Effector memory CD8-positive, alpha-beta T cell (primary cell): ENCODE data around the gene PSMB5.

Experiments
- ATAC-seq: fragments of 150-1000 bp; cut with Tn5 transposase; replicated peaks from 2 replicates; pipeline ENCODE4 v1.10.0; 2021; ENCODE audit warnings: mild to moderate bottlenecking, moderate library complexity
- DNase-seq, 3 experiments: peaks; one replicate each; pipeline ENCODE4 v3.0.0; 2021
- H3K27ac Mint-ChIP-seq, 2 donors: one replicate each; pipeline ENCODE4 v1.8.0; 2022; ENCODE audit warnings: mild to moderate bottlenecking in 2 of 2, mixed read lengths in 2 of 2, moderate library complexity in 2 of 2
- H3K27me3 Mint-ChIP-seq, 2 donors: one replicate each; pipeline ENCODE4 v1.8.0; 2022; ENCODE audit warnings: mixed read lengths in 2 of 2
- H3K36me3 Mint-ChIP-seq: one replicate; pipeline ENCODE4 v1.8.0; 2022; ENCODE audit warnings: mild to moderate bottlenecking, moderate library complexity, mixed read lengths; ENCODE audit not compliant: insufficient read depth
- H3K4me1 Mint-ChIP-seq, 2 donors: one replicate each; pipeline ENCODE4 v1.8.0; 2022; ENCODE audit warnings: low read depth in 2 of 2, mixed read lengths in 2 of 2
- H3K4me3 Mint-ChIP-seq, 2 donors: one replicate each; pipeline ENCODE4 v1.8.0; 2022; ENCODE audit warnings: mild to moderate bottlenecking in 2 of 2, mixed read lengths in 2 of 2, moderate library complexity in 2 of 2
- H3K9me3 Mint-ChIP-seq, 2 donors: one replicate each; pipeline ENCODE4 v1.8.0; 2022; ENCODE audit warnings: mixed read lengths in 2 of 2

Gene PSMB5

GRCh38 chr14:22994762-22995275 is 39.9 kb downstream of the PSMB5 start:
- Mint-ChIP-seq H3K4me1 (no peaks in the 10 kb centered on the region), H3K36me3 (peaks cover 3% of the 10 kb centered on the region), H3K27me3 (no peaks in the 10 kb centered on the region), H3K4me3 (no peak overlapping the region), H3K27ac (no peak overlapping the region), H3K9me3 (no peaks in the 10 kb centered on the region)
- ATAC-seq (peak; percentile 56), DNase-seq (peak in 1 of 3 experiments; percentile 22)

GRCh38 chr14:22993517-22993916 is 41.2 kb downstream of the PSMB5 start:
- no peak for DNase-seq
- Mint-ChIP-seq H3K27me3 (no peaks in the 10 kb centered on the region), H3K4me3 (no peak overlapping the region), H3K4me1 (no peaks in the 10 kb centered on the region), H3K27ac (no peak overlapping the region), H3K9me3 (no peaks in the 10 kb centered on the region), H3K36me3 (peaks cover 3% of the 10 kb centered on the region)
- ATAC-seq, result no peak

- Mint-ChIP-seq H3K27ac (no peak overlapping the region), H3K9me3 (no peaks in the 10 kb centered on the region), H3K36me3 (peaks cover 6% of the 10 kb centered on the region), H3K27me3 (no peaks in the 10 kb centered on the region), H3K4me3 (no peak overlapping the region), H3K4me1 (no peaks in the 10 kb centered on the region)
- DNase-seq (no peak), ATAC-seq (no peak)
Observed at GRCh38 chr14:22991852-22992251, 42.8 kb downstream of the PSMB5 start.

GRCh38 chr14:22987291-22987690 is 47.4 kb downstream of the PSMB5 start:
- no peaks in the 10 kb centered on the region for H3K4me1 Mint-ChIP-seq
- H3K4me3 Mint-ChIP-seq, result no peak overlapping the region
- no peaks in the 10 kb centered on the region for H3K9me3 Mint-ChIP-seq
- no peaks in the 10 kb centered on the region for H3K27me3 Mint-ChIP-seq
- ATAC-seq (no peak), DNase-seq (no peak)
- peaks cover 8% of the 10 kb centered on the region for H3K36me3 Mint-ChIP-seq
- H3K27ac Mint-ChIP-seq, result no peak overlapping the region

GRCh38 chr14:22986508-22987054 is 48.1 kb downstream of the PSMB5 start:
- Mint-ChIP-seq H3K4me1 (no peaks in the 10 kb centered on the region), H3K9me3 (no peaks in the 10 kb centered on the region), H3K27me3 (no peaks in the 10 kb centered on the region), H3K36me3 (peaks cover 8% of the 10 kb centered on the region), H3K27ac (no peak overlapping the region), H3K4me3 (no peak overlapping the region)
- ATAC-seq (peak; percentile 72), DNase-seq (peak; percentile 84 to 88 (median 87))

GRCh38 chr14:22985894-22986507 is 48.7 kb downstream of the PSMB5 start:
- DNase-seq (no peak), ATAC-seq (no peak)
- Mint-ChIP-seq H3K36me3 (peaks cover 8% of the 10 kb centered on the region), H3K27ac (no peak overlapping the region), H3K27me3 (no peaks in the 10 kb centered on the region), H3K4me1 (no peaks in the 10 kb centered on the region), H3K4me3 (no peak overlapping the region), H3K9me3 (no peaks in the 10 kb centered on the region)

- H3K4me1 Mint-ChIP-seq, result peaks cover under 1% of the 10 kb centered on the region in 2 donors
- no peak overlapping the region for H3K27ac Mint-ChIP-seq
- peaks cover 5% of the 10 kb centered on the region for H3K36me3 Mint-ChIP-seq
- ATAC-seq (no peak), DNase-seq (no peak)
- H3K27me3 Mint-ChIP-seq, result peaks cover 0 to under 1% of the 10 kb centered on the region in 2 donors
- no peak overlapping the region for H3K4me3 Mint-ChIP-seq
- no peaks in the 10 kb centered on the region for H3K9me3 Mint-ChIP-seq
Observed at GRCh38 chr14:22984959-22985658, 49.6 kb downstream of the PSMB5 start.

- Mint-ChIP-seq H3K4me1 (peaks cover 4% of the 10 kb centered on the region in 2 donors), H3K4me3 (no peak within 1 kb of the TSS), H3K9me3 (no peaks in the 10 kb centered on the region), H3K27ac (no peak within 1 kb of the TSS), H3K36me3 (peaks cover 5% of the 10 kb centered on the region), H3K27me3 (peaks cover 0 to 11% of the 10 kb centered on the region in 2 donors)
- ATAC-seq (peak; percentile 62), DNase-seq (peak; percentile 45 to 58 (median 48))
Observed at GRCh38 chr14:22982477-22983245, 52.0 kb downstream of the PSMB5 start, which contains the start of gene AJUBA. Gene AJUBA (minus strand): TSS chr14:22982551. CDS start chr14:22982266, 285 bp downstream.

- H3K36me3 Mint-ChIP-seq, result peaks cover 2% of the 10 kb centered on the region
- DNase-seq, result no peak
- no peak for ATAC-seq
- H3K9me3 Mint-ChIP-seq, result no peaks in the 10 kb centered on the region
- peaks cover under 1 to 18% of the 10 kb centered on the region in 2 donors for H3K27me3 Mint-ChIP-seq
- H3K4me1 Mint-ChIP-seq, result peaks cover 4% of the 10 kb centered on the region in 2 donors
- no peak overlapping the region for H3K27ac Mint-ChIP-seq
- no peak overlapping the region for H3K4me3 Mint-ChIP-seq
Observed at GRCh38 chr14:22981876-22982476, 52.7 kb downstream of the PSMB5 start.

- Mint-ChIP-seq H3K36me3 (peaks cover 2% of the 10 kb centered on the region), H3K27me3 (peaks cover 6 to 24% of the 10 kb centered on the region in 2 donors), H3K4me1 (peaks cover 4% of the 10 kb centered on the region in 2 donors), H3K4me3 (peak overlapping the region; percentile 31 to 50), H3K9me3 (no peaks in the 10 kb centered on the region), H3K27ac (no peak overlapping the region)
- DNase-seq (peak in 2 of 3 experiments; percentile 13 to 15), ATAC-seq (peak; percentile 10)
Observed at GRCh38 chr14:22981090-22981875, 53.4 kb downstream of the PSMB5 start.

GRCh38 chr14:22980672-22981089 is 54.0 kb downstream of the PSMB5 start:
- Mint-ChIP-seq H3K27ac (no peak overlapping the region), H3K4me1 (peaks cover 4% of the 10 kb centered on the region in 2 donors), H3K36me3 (no peaks in the 10 kb centered on the region), H3K9me3 (no peaks in the 10 kb centered on the region), H3K27me3 (peaks cover 6 to 24% of the 10 kb centered on the region in 2 donors), H3K4me3 (peak overlapping the region; percentile 31 to 50)
- ATAC-seq, result peak; percentile 28
- no peak for DNase-seq

GRCh38 chr14:22979748-22980392 is 54.8 kb downstream of the PSMB5 start:
- Mint-ChIP-seq H3K4me3 (peak overlapping the region; percentile 36 to 41), H3K27me3 (peaks cover 6 to 27% of the 10 kb centered on the region in 2 donors), H3K27ac (no peak overlapping the region), H3K36me3 (no peaks in the 10 kb centered on the region), H3K9me3 (no peaks in the 10 kb centered on the region), H3K4me1 (peaks cover 4% of the 10 kb centered on the region in 2 donors)
- no peak for ATAC-seq
- DNase-seq, result no peak
